Loucy (cell line): ENCODE measurements around the gene JARID2.

ENCODE experiments used
- H2AFZ ChIP-seq: fragments of 200-600 bp; sonication (generic); 2 replicates; pipeline ENCODE4 v1.6.0; 2016; ENCODE audit warnings: antibody characterized with exemption, mild to moderate bottlenecking, low read length, moderate library complexity
- H3F3A ChIP-seq: fragments of 200-600 bp; 2 replicates; pipeline ENCODE4 v1.6.0; 2016; ENCODE audit warnings: antibody characterized with exemption, low read depth, mild to moderate bottlenecking
- H3K27me3 ChIP-seq: fragments of 200-600 bp; sonication (generic); 2 replicates; pipeline ENCODE4 v1.6.1; 2014; ENCODE audit warnings: low read length, mild to moderate bottlenecking; ENCODE audit not compliant: insufficient read depth, poor library complexity, severe bottlenecking
- H3K36me3 ChIP-seq: fragments of 200-600 bp; sonication (generic); 2 replicates; pipeline ENCODE4 v1.6.1; 2016; ENCODE audit warnings: low read length; ENCODE audit not compliant: insufficient read depth
- H3K4me1 ChIP-seq: fragments of 200-600 bp; sonication (generic); 2 replicates; pipeline ENCODE4 v1.5.1; 2014; ENCODE audit warnings: low read length, mild to moderate bottlenecking; ENCODE audit not compliant: insufficient read depth, poor library complexity, severe bottlenecking
- H3K4me2 ChIP-seq: fragments of 200-600 bp; sonication (generic); 2 replicates; pipeline ENCODE4 v1.6.0; 2014; ENCODE audit warnings: antibody characterized with exemption, low read length, low read depth, mild to moderate bottlenecking; ENCODE audit not compliant: poor library complexity, severe bottlenecking
- H3K4me3 ChIP-seq: fragments of 200-600 bp; sonication (generic); 2 replicates; pipeline ENCODE4 v1.5.1; 2014; ENCODE audit warnings: low read length, mild to moderate bottlenecking, mixed read lengths; ENCODE audit not compliant: poor library complexity, severe bottlenecking
- H3K79me2 ChIP-seq: fragments of 200-600 bp; sonication (generic); 2 replicates; pipeline ENCODE4 v1.6.1; 2014; ENCODE audit warnings: low read length; ENCODE audit not compliant: insufficient read depth
- H3K9ac ChIP-seq: fragments of 200-600 bp; sonication (generic); 2 replicates; pipeline ENCODE4 v1.6.0; 2014; ENCODE audit warnings: mild to moderate bottlenecking, low read depth, low read length, moderate library complexity; ENCODE audit not compliant: poor library complexity, severe bottlenecking
- H3K9me2 ChIP-seq: fragments of 200-600 bp; sonication (generic); replicated peaks from 2 replicates; pipeline ENCODE4 v1.6.1; 2016; ENCODE audit warnings: low read depth, low read length, mixed read lengths
- H3K9me3 ChIP-seq: fragments of 200-600 bp; sonication (generic); 2 replicates; pipeline ENCODE4 v1.6.1; 2014; ENCODE audit warnings: mild to moderate bottlenecking, antibody characterized with exemption, low read length, low read depth; ENCODE audit not compliant: insufficient read depth
- H4K20me1 ChIP-seq: fragments of 200-600 bp; sonication (generic); 2 replicates; pipeline ENCODE4 v1.6.0; 2014; ENCODE audit warnings: antibody characterized with exemption, low read length, mild to moderate bottlenecking; ENCODE audit not compliant: insufficient read depth, poor library complexity, severe bottlenecking
- CTCF ChIP-seq: fragments of 200-600 bp; sonication (generic); conservative IDR thresholded peaks from 2 replicates; pipeline ENCODE4 v1.5.1; 2014; ENCODE audit warnings: mild to moderate bottlenecking, antibody characterized with exemption, low read length
- EZH2phosphoT487 ChIP-seq: fragments of 200-600 bp; IDR thresholded peaks from 2 replicates; pipeline ENCODE4 v1.6.1; 2018; ENCODE audit warnings: antibody characterized with exemption, mild to moderate bottlenecking, moderate library complexity, borderline replicate concordance

Gene JARID2

DNA sequence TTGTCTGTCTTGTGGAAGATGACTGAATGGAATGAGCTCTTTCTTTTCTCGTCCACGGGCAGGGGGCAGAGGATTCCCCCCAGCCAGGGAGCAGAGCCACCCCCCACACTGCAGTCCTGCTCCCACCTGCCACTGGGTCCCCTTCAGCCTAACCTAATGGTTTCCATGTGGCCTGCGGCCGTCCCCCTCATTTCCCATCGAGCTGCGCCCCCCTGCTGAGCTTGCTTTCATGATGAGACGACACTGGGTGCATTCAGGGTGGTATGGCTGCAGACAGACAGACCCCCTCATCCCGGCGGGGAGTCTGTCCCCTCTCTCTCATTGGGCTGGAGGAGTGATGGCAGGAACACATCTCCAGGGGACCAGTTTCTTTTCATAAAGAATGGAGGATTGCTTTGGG lies 276.2 kb downstream of the JARID2 start:
- H3K36me3 ChIP-seq, result peaks cover 90% of the 10 kb centered on the region

DNA sequence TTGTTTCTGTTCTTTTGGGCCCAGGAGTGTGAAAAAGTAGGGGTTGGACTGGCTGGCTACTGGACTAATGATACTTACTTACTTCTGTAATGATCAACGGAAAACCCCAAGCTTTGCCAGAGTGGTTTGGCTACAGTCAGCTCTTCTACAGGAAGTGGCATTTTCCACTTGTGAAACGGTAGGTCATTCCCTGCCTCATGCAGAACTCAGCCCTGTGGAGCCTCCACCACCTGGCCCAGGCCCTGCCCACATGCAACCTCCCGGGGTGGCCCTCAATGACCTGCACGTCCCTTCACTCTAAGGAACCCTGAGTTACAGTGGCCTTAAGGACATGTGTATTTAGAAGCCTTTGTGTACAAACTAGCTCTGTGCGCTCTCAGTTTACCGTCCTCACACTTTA lies 276.6 kb downstream of the JARID2 start:
- 0 out of 2 replicates have a peak, but pooled peaks cover 9% of the 10 kb centered on the region for H3K79me2 ChIP-seq
- no peak overlapping the region for H3K9ac ChIP-seq
- no peaks in the 10 kb centered on the region for H3K9me3 ChIP-seq
- H3K4me1 ChIP-seq, result peaks cover 9% of the 10 kb centered on the region
- H2AFZ ChIP-seq, result no peak overlapping the region
- no peaks in the 10 kb centered on the region for H3K27me3 ChIP-seq
- no peaks in the 10 kb centered on the region for H3K9me2 ChIP-seq
- H3K4me2 ChIP-seq, result no peak overlapping the region
- no peak overlapping the region for H3K4me3 ChIP-seq
- no peaks in the 10 kb centered on the region; the same call in 1 of the 2 replicates for H3F3A ChIP-seq
- H4K20me1 ChIP-seq, result peaks cover 4% of the 10 kb centered on the region
- TF ChIP-seq CTCF, result no peak
- no peak for TF ChIP-seq EZH2phosphoT487
- H3K36me3 ChIP-seq, result peaks cover 86% of the 10 kb centered on the region

More for the DNA sequence above, 276.2 kb downstream of the JARID2 start:
- H3K4me2 ChIP-seq, result no peak overlapping the region
- no peaks in the 10 kb centered on the region; the same call in 1 of the 2 replicates for H3F3A ChIP-seq
- H4K20me1 ChIP-seq, result peaks cover 8% of the 10 kb centered on the region
- no peak overlapping the region for H3K9ac ChIP-seq
- H3K4me3 ChIP-seq, result no peak overlapping the region
- no peaks in the 10 kb centered on the region for H3K9me3 ChIP-seq
- TF ChIP-seq EZH2phosphoT487, result no peak
- no peak for TF ChIP-seq CTCF
- H3K27me3 ChIP-seq, result no peaks in the 10 kb centered on the region
- H3K9me2 ChIP-seq, result no peaks in the 10 kb centered on the region
- peaks cover 9% of the 10 kb centered on the region for H3K4me1 ChIP-seq
- no peak overlapping the region for H2AFZ ChIP-seq
- H3K79me2 ChIP-seq, result 0 out of 2 replicates have a peak, but pooled peaks cover 9% of the 10 kb centered on the region

- no peaks in the 10 kb centered on the region for H3K27me3 ChIP-seq
- H3K9me2 ChIP-seq, result no peaks in the 10 kb centered on the region
- 0 out of 2 replicates have a peak, but pooled peaks cover 5% of the 10 kb centered on the region for H3K79me2 ChIP-seq
- no peak overlapping the region for H3K4me2 ChIP-seq
- no peaks in the 10 kb centered on the region for H4K20me1 ChIP-seq
- no peaks in the 10 kb centered on the region; the same call in 1 of the 2 replicates for H3F3A ChIP-seq
- TF ChIP-seq EZH2phosphoT487, result no peak
- peaks cover 9% of the 10 kb centered on the region for H3K4me1 ChIP-seq
- H3K4me3 ChIP-seq, result no peak overlapping the region
- no peak overlapping the region for H2AFZ ChIP-seq
- no peak overlapping the region for H3K9ac ChIP-seq
- H3K36me3 ChIP-seq, result peaks cover 86% of the 10 kb centered on the region
- H3K9me3 ChIP-seq, result no peaks in the 10 kb centered on the region
These were observed 277.1 kb downstream of the JARID2 start for GRCh38 chr6:15522856-15523529.
